Measurements from ENCODE around the gene RMP24.
"Not testable (repeated sequence)": the region's sequence is repeated elsewhere in the genome, so short reads cannot be mapped to it uniquely, and the experiment has no call there.

The RMP24 gene

DNA sequence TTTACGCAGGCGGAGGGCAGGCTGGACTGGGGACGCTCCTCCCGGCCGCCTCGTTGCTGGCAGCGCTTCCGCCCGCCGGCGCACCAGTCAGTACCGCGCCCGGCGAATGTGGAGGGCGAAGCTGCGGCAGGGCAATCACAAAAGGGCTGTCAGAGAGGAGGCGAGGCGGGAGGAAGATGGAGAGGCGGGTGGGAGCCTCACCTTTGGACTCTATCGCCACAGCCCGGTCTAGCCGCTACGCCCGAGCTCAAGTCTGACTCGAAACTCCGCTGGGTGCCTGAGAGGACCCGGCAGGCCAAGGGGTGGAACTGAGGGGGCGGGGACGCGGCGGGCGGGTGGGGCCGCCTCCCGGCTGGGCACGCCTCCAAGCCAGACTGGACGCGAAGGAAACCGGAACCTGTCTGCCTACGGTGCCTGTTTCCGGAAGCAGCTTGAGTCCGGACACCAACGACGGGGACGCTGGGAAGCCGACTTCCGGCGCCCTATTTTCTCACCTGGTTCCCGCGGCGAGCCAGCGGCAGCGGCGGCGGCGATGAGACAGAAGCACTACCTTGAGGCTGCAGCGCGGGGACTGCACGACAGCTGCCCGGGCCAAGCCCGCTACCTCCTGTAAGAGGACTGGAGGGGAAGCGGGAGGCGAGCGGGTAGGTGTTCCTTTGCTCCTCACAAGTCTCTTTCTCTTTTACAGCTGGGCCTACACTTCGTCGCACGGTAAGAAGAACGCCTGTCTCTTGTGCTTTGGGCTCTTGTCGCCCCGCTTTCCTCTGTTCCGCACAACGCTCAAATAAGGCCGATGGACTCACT lies at the start of gene RMP24:
Gene RMP24 (plus strand): TSS at position 483 of the 804 bp plus-strand sequence.
- DNase-seq: peak; percentile 91

DNA sequence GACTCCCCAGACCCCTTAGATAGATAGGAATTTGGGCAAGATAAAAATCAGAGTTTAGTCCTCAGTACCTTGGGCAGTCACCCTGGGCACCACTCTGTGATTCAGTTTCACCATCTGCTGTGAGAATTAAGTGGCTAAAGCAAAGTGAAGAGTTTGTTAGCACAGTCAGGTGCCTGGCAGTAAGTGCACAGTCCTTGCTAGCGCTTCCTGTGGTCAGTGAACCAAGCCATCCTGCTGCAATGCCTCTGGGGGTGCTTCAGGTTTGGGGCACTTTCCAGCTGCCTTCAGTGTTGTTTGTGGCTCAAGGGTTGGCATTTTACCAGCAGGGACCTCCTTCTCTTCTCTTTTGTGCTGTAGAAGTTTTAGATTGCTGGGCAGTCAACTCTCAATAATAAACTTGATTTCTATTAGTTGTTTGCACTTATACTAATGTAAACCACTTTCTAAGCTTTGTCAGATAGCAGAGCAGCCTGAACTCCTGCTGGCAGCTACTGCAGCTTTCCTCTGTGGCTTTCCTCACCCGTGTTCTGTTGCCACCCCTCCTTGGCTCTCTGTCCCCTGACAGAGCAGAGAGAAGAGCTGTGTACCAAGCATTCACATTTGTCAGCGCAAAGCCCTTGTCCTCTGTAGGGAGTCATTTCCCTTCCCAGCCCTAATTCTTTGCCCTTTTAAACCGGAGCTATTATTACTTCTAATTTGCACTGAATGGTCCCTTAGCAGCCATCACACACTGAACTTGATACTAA lies 48.4 kb upstream of the RMP24 start:
- DNase-seq: no peak

DNA sequence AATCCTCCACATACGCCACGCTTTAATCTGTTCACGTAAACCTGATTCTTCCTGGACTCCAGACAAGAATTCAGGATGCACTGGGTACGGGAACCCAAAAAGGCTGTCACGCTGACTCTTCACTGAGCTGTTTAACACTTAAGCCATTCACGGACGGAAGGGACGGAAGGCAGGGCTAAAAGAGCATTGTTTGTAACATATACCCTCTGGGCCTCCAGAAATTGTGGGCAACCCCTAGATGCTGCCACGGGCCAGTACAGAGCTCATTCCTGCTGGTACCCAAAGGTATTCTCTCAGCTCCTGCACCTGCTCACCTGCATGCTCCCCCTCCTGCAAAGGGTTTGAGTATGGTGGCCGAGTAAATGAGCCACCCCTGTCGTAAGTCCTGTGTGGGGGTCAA lies 45.6 kb upstream of the RMP24 start:
- no peak for DNase-seq

DNA sequence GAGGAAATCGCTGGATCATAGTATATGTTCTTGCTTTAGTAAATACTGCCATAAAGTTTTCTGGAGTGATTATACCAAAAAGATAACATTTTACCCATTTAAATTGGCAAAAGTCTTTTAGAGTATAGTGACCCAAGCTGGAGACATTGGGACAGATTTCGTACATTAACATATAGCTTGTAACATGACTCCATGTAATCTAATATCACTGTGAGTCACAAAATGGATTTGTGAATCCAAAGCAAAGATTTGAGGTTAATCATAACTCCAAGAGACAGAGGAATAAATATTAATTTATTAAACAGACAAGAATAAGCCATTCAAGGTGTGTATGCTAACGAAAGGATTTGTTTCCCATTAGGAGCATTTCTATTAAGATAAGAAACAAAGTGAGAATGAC lies 45.0 kb upstream of the RMP24 start:
- no peak for DNase-seq

DNA sequence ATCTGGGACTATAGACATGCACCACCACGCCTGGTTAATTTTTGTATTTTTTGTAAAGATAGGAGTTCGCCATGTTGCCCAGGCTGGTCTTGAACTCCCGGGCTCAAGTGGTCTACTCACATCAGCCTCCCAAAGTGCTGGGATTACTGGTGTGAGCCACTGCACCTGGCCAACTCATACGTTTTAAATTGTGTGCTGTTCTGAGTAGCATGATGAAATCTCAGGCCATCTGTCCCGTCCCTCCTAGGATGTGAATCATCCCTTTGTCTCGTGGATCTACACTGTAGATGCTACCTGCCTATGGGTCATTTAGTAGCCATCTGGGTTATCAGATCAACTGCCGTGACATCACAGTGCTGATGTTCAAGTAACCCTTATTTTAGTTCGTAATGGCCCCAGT lies 38.5 kb upstream of the RMP24 start:
- DNase-seq: no peak

DNA sequence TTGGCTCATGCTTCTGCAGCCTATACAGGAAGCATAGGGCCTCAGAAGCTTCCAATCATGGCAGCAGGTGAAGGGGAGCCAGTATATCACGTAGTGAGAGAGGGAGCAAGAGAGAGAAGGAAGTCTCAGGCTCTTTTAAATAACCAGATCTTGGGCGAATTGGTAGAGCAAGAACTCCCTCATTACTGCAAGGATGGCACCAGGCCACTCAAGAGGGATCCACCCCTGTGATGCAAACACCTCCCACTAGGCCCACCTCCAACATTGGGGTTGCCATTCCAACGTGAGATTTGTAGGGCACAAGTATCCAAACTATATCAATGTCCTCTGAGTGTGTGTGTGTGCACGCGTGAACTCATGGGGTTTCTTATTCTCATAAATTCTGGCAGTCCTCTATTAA lies 37.6 kb upstream of the RMP24 start:
- DNase-seq: no peak

DNA sequence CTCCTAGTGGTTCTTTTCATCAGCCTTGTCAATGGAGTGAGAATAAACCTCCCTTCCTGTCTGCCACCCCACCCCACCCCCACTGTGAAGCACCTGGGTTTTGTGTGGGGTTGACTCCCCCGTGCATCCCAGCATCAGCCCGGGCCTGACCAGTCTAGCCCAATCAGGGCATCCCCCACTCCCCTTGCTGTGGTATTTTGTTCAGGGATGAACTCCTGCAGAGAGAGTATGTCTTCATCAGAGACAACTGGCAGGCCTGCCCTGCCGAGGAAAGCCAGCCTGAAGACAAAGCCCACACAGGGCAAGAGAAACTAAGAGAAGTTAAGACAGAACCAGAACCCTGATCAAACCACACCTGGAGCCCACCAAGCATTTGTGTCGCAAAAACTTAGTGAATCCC lies 36.7 kb upstream of the RMP24 start:
- no peak for DNase-seq

DNA sequence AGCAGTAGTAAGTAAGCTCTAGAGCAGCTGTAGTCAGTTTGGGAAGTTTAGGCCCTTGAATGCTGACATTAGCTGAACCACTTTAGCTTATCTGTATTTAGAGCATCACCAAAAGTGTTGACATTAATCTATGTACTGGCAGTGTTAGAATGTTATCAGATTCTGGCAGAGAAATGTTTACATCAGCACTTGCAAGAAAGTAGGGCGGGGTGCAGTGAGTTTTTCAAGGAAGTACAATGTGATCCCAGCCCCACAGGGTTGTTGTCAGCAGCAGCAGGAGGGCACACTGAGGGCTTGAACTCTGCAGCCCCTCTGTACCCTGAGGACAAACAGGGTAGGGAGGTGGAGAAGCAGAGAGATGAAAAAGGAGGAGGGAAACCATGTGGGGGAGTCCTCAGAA lies 35.5 kb upstream of the RMP24 start:
- DNase-seq: no peak

DNA sequence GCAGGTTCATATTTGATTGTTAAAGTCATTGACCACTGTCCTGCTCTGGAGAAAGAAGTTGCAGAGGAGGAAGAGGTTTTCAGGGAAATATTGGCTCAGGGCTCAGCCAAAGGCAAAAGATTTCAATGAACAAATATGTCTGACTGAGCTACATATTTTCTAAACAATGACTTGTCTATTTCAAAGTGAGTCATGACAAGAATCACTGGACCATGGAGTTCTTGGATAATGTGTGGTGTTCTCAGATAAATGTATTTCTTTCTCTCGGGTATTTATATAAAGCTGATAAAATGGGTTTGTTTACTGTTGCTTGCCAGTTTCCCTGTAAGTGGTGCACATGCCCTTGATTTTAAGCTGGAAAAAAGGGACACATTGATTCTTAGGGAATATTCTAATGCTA lies 34.3 kb upstream of the RMP24 start:
- DNase-seq: no peak

DNA sequence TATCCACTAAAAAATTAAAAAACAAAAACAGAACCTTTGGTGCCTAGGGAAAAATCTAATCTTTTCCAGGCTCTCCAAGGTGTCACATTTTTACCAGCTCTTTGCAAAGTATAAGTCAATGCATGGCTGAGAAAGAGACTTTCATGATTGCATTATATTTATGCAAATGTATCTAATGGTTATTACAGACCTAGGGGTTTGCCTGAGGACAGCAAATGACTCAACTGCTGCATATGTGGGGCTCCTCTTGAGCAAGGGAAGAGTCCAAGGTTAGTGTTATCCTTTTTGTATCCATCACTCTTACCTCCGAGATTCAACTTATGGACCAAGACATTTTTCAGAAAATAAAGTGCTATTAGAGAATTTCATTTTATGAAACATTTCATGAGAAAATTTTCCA lies 33.9 kb upstream of the RMP24 start:
- no peak for DNase-seq

DNA sequence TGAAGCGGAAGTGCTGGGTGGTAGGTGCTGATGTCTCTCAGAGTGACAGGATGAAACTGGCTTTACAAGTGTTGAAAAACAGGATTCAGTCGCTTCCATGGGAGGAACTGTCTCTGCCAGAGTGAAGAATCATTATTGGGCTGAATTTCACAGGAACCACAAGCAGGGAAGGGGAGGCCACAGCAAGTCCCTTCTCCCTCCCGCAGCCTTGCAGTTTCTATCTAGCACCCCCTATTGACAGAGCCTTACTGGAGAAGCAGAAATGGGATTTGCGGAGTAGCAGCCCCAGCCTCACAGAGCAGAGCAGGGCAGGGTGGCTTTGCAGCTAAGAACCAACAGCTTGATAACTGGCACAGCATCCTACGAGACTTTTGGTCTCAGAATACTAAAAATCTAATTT lies 33.3 kb upstream of the RMP24 start:
- DNase-seq: no peak

DNA sequence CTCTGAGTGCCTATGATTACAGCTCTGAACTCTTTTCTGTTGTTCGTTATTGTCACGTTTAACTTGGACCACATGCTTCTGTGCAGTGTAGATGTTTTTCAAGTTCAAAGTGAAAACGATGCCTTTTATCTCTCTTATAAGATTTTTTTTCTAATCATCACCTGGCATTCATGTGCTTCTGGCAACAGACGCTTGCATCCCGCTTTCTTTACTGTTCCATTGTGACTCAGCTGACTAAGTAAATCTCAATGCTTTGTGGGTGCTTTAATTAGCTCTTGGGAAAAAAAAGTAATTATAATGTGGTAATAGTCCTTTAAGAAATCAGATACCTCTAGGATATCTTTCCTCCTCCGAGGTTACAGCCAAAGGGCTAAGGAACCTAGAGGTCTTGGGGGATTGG lies 31.2 kb upstream of the RMP24 start:
- no peak for DNase-seq

DNA sequence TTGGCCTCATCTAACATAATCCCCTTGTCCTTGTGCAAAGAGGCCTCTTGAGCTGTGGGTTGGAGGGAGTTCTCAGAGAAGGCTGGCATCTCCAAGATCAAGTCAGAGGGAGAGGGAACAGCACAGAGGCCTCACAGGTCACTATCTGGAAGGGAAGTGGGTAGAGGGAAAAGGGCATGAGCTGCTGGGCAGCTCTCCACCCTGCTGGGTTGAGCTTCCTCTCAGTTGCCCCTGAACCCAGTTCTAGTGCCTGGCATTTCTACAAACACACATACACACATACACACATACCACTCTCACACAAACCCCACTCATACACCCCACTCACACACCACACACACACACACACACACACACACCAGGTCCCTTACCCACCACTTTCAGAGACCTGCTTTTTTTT lies 30.3 kb upstream of the RMP24 start:
- no peak for DNase-seq

DNA sequence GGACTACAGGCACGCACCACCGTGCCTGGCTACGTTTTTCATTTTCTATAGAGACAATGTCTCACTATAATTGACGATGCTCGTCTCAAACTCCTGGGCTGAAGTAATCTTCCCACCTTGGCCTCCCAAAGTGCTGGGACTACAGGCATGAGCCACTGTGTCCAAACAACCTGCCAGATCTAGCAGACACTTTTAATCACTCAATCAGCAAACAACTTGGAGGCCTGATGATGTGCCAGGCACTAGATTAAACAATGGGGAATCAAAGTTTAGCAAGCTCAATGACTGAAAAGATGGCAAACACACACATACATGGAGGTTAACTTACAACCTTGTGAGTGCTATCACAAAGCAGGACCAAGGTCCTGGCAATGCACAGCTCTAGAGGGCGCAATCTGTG lies 29.8 kb upstream of the RMP24 start:
- no peak for DNase-seq

DNA sequence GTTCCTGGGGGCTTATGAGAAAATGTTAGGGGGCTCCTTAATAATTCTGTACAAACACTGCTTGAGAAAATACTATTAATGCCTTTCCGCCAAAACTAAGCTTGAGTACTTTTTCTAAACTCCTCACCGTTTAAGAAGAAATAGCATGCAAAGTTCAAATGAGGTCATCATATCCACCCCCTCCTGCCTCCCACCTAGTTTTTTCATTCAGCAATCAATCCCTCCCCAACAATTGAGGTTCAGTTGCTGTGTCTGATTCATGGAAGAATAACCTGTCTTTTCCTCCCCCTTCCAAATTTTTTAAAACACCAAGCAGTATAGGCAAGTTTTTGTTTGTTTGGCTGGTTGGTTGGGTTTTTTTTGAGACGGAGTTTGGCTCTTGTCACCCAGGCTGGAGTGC lies 24.4 kb upstream of the RMP24 start:
- no peak for DNase-seq

DNA sequence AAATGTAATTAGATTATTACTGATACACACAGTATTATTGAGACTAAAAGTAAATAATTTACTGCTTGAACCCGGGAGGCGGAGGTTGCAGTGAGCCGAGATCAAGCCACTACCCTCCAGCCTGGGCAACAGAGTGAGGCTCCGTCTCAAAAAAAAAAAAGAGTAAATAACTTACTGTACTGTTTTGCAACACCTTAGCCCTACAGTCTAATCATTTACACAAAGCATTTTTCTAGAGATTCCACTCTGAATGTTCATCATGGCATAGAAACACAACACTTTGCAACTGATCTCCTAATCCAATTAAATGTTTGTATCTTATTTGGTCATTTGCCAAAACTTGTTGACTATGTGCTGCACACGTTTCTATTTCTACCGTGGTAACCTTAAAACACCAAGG lies 23.4 kb upstream of the RMP24 start:
- DNase-seq: no peak

DNA sequence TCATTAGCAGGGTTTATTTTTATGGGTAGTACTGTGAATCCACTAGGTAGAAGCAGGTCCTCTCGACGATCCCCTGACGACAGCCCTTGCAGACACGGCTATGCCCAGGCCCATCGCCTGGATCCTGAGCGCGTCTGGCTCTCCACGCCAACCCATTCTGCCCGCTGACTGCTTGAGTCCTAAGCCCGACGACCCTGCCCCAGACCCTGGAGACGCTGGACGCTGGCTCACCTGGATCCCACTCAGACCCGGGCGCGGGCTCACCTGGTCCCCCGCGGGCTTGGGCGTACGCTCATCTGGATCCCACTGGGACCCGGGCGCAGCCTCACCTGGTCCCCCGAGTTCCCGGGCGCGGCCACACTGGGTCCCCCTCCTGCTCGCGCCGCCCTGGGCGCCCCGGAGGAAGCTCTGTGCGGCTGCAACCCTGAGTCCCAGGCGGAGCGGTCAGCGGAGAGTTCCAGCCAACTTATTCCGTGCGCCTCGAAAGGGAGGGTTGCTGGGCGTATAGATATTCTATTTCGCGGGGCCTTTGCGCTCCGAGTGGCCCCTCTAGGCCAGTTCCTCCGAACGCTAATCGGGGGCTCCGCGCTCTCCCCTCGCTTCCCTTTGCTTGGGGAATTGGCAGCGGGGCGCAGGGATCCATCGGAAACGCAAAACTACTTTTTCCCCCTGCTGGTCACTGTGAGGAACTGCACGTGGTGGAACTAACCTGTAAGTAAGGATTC lies 22.4 kb upstream of the RMP24 start:
- peak; percentile 37 for DNase-seq

DNA sequence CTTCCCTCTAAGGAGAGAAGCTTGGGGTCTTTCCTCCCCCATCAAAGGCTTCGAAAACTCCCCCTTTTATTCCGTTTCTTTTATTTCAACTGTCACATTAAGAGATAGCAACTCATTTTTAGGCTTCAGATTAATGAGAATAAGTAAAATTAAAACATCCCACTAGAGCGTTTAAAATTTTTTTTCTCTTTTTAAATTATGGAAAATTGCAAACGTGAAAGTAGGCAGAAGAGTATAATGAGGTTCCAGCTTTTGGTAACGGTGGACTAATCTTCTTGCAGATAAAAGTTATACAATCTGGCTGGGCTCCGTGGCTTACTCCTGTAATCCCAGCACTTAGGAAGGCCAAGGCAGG lies 21.9 kb upstream of the RMP24 start:
- DNase-seq: no peak

DNA sequence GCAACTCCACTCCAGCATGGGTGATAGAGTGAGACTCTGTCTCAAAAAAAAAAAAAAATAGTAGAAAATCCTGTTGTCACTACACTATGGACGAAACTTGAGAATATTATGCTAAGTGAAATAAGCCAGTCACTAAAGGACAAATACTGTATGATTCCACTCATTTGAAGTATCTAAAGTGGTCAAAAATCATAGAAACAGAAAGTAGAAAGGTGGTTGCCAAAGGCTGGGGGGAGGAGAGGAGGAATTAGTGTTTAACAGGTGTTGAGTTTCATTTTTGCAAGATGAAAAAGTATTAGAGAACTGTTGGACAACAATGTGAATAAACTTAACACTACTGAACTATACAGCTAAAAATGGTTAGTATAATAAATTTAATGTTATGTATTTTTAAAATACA lies 18.8 kb upstream of the RMP24 start:
- no peak for DNase-seq

DNA sequence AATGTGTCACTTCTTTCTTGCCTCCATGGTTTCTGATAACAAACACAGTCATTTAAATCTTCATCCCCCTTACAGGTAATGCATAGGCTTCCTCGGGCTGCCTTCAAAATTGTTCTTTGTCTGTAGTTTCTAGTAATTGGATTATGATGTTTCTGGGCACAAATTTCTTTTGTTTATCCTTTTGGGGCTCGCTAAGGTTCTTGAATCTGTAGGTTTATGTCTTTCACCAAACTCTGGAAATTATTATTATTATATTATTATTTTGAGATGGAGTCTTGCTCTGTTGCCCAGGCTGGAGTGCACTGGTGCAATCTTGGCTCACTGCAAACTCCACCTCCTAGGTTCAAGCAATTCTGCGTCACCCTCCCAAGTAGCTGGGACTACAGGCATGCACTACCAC lies 16.3 kb upstream of the RMP24 start:
- no peak for DNase-seq

DNA sequence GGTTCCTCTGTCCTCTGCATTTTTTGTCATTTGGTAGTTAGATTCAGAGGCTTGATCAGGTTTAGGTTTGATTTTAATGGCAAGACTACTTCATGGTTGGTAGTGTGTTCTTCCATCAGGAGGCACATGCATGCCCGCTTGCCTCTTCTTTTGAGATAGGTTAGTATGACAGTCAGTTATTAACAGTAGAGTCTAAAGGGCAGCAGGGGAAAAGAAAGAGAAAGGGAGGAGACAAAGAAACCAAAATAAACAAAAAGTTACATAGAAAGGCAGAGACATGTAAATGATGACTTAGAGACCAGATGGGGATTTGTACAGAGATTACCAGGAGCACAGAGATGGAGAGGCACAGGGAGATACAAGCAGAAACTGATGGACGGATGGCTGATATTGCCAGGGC lies 10.2 kb upstream of the RMP24 start:
- DNase-seq: no peak

DNA sequence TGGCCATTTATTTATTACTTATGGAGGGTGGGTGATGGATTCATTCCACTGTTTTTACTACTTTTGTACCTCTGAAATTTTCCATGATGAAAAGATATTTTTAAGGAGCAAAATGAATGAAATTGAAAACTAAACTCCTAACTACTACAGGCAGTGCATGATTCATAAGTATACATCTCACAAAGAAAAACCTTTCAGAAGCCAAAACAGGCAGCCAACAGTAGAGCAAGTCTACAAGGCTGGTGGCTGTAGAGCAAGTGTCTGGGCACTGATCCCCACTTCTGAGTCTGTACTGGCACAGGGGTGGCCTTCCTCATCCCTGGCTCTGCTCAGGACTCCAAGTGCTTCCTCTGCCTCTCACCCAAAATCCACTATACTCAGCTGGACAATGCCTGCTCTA lies 8.2 kb upstream of the RMP24 start:
- no peak for DNase-seq

DNA sequence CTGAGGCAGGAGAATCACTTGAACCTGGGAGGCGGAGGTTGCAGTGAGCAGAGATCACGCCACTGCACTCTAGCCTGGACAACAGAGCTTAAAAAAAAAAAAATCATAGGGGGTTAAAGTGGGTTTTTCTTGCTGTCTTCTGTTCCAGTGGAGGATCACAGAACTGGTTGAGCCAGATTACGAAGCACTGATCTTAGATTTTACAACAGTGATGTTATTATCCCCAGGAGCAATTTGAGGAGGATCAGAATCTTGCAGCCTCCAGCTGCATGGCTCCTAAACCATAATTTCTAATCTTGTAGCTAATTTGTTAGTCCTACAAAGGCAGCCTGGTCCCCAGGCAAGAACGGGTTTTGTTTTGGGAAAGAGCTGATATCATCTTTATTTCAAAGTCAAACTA lies 4.6 kb upstream of the RMP24 start:
- not testable (repeated sequence) for DNase-seq

DNA sequence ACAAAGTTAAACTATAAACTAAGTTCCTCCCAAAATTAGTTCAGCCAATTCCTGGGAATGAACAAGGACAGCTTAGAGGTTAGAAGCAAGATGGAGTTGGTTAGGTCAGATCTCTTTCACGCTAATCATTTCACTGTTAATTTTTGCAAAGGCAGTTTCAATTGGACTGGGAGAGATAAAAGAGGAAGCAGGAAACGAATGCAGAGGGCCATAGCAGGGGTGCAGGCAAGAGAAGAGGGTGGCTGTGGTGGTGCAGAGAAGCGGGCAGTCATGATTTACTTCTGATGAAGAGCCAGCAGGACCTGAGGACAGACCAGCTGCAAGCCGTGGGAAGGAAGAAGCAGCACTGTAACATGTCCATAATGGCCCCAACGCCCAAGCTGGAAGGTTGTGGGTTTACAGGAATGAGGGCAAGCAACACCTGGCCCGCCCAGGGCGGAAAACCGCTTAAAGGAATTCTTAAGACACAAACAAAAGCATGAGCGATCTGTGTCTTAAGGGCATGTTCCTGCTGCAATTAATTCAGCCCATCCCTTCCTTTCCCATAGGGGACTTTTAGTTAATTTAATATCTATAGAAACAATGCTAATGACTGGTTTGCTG lies 4.1 kb upstream of the RMP24 start:
- no peak for DNase-seq

Measured in DMS153 (cell line).